Astrocyte of the hippocampus (primary cell): Measurements from ENCODE around the gene ESYT2.

Experiments used
- DNase-seq: peaks from one replicate; pipeline ENCODE4 v3.0.0; 2011; ENCODE audit warnings: low read depth, low spot score

Gene ESYT2

GRCh38 chr7:158827411-158828132 is 1.7 kb downstream of the ESYT2 start:
- no peak for DNase-seq

- no peak for DNase-seq
Observed at GRCh38 chr7:158825628-158826289, 3.5 kb downstream of the ESYT2 start.

- no peak for DNase-seq
Observed at GRCh38 chr7:158824028-158824427, 5.3 kb downstream of the ESYT2 start.

- DNase-seq, result peak; percentile 52
Observed at GRCh38 chr7:158821171-158822031, 7.9 kb downstream of the ESYT2 start.

GRCh38 chr7:158820656-158821055 is 8.7 kb downstream of the ESYT2 start:
- no peak for DNase-seq

- no peak for DNase-seq
Observed at GRCh38 chr7:158819571-158820203, 9.6 kb downstream of the ESYT2 start.

GRCh38 chr7:158818325-158819213 is 10.7 kb downstream of the ESYT2 start:
- peak; percentile 95 for DNase-seq

- DNase-seq, result no peak
Observed at GRCh38 chr7:158816995-158817394, 12.3 kb downstream of the ESYT2 start.

- peak; percentile 34 for DNase-seq
Observed at GRCh38 chr7:158816271-158816670, 13.0 kb downstream of the ESYT2 start.

- no peak for DNase-seq
Observed at GRCh38 chr7:158815800-158816128, 13.5 kb downstream of the ESYT2 start.

GRCh38 chr7:158815083-158815799 is 14.1 kb downstream of the ESYT2 start:
- DNase-seq, result peak; percentile 37

GRCh38 chr7:158814637-158815036 is 14.7 kb downstream of the ESYT2 start:
- DNase-seq, result no peak

GRCh38 chr7:158812684-158813083 is 16.6 kb downstream of the ESYT2 start:
- DNase-seq, result no peak

GRCh38 chr7:158811894-158812293 is 17.4 kb downstream of the ESYT2 start:
- no peak for DNase-seq

GRCh38 chr7:158811461-158811860 is 17.8 kb downstream of the ESYT2 start:
- peak; percentile 72 for DNase-seq

- no peak for DNase-seq
Observed at GRCh38 chr7:158810846-158811245, 18.5 kb downstream of the ESYT2 start.

GRCh38 chr7:158809596-158809995 is 19.7 kb downstream of the ESYT2 start:
- peak; percentile 34 for DNase-seq

GRCh38 chr7:158808126-158808525 is 21.2 kb downstream of the ESYT2 start:
- DNase-seq, result no peak

GRCh38 chr7:158805937-158806336 is 23.4 kb downstream of the ESYT2 start:
- no peak for DNase-seq

GRCh38 chr7:158805414-158805813 is 23.9 kb downstream of the ESYT2 start:
- no peak for DNase-seq
